Measurements from ENCODE around the gene SUSD4. TPM values are rescaled to one million over a fixed set of nuclear protein-coding genes. Genes with fewer than 3 reads are reported as not detected.

The SUSD4 gene
- total and polyA plus RNA-seq, 10 of the 15 experiments (the other 5 are each of a cell fraction or from before 2014, with no cell fraction given) = 0.13 to 1.1 (median 0.26) TPM; not detected in 3

GRCh38 chr1:223233019-223233409, 131.0 kb downstream of the SUSD4 start:
- intact Hi-C loops (cut with micrococcal nuclease; ENCODE audit: unreplicated experiment) (loop anchor here (1.0 kb wide), 1 partner anchor 43 kb away; no protein-coding TSS in a partner anchor), in situ Hi-C loops (cut with MboI) (no loop called here)
- no peak overlapping the region for H3K9ac ChIP-seq (ENCODE audit: control insufficient read depth, insufficient read depth, low read length)
- DNase-seq (ENCODE audit: low read depth, low spot score) (no peak), ATAC-seq (peak; percentile 63), FAIRE-seq (no peak)
- no peaks in the 10 kb centered on the region; a peak in 1 of 4 replicates for H3K27me3 ChIP-seq (replicated peaks in 1 of 2; ENCODE audit: control insufficient read depth in 2 of 2, insufficient read depth in 2 of 2, low read length in 1 of 2)
- CTCF ChIA-PET = interaction anchor here (0.7 to 6.2 kb wide), 9 partner anchors 13 to 103 kb away, joined by 3 to 43 read pairs (median 3); no protein-coding TSS in a partner anchor
- H3K4me2 ChIP-seq (ENCODE audit: control insufficient read depth, insufficient read depth) = no peak overlapping the region
- RAD21 ChIA-PET (ENCODE audit: unreplicated experiment) = interaction anchor here (0.8 to 3.2 kb wide), 14 partner anchors 11 to 323 kb away, joined by 3 to 25 read pairs (median 4); partner anchors contain the start of gene TLR5
- no peak overlapping the region for H2AFZ ChIP-seq (ENCODE audit: control insufficient read depth, low read depth, low read length)
- POLR2A ChIA-PET = interaction anchor here (1.1 kb wide), 1 partner anchor 8 kb away, joined by 4 read pairs; no protein-coding TSS in a partner anchor
- SMC1A ChIA-PET (ENCODE audit: uncharacterized antibody, unreplicated experiment) = interaction anchor here (1.0 to 2.4 kb wide), 9 partner anchors 12 to 100 kb away, joined by 3 to 11 read pairs (median 4); no protein-coding TSS in a partner anchor
- no peaks in the 10 kb centered on the region for H3K9me3 ChIP-seq (replicated peaks; ENCODE audit: control insufficient read depth, insufficient read depth, low read length)
- H4K20me1 ChIP-seq (ENCODE audit: control insufficient read depth, insufficient read depth) = no peaks in the 10 kb centered on the region
- 8% methylated on average over 3 of the region's 3 CpGs for WGBS (ENCODE audit: insufficient coverage, insufficient replicate concordance, low lambda C conversion rate, missing lambda C conversion rate)
- H3K79me2 ChIP-seq (ENCODE audit: control insufficient read depth, insufficient read depth, low read length) = no peaks in the 10 kb centered on the region
- no peak overlapping the region for H3K27ac ChIP-seq (ENCODE audit: control insufficient read depth, insufficient read depth)
- TF ChIP-seq GATAD2B (conservative IDR thresholded peaks at IDR 0.05; ENCODE audit: low read depth) = 0 out of 2 replicates have a peak, but pooled peaks have one; percentile 4
- TF ChIP-seq CHD2 (IDR thresholded peaks at IDR 0.05; ENCODE audit: borderline replicate concordance, low read depth, low read length) = 0 out of 2 replicates have a peak, but pooled peaks have one; percentile 16
- no peak for TF ChIP-seq MLLT1 (IDR thresholded peaks at IDR 0.05)
- TF ChIP-seq SMARCA5 (IDR thresholded peaks at IDR 0.05) = no peak
- peak in 1 of 2 experiments; percentile 33; a peak in 1 of 4 replicates for TF ChIP-seq IKZF2 (IDR thresholded peaks at IDR 0.05)
- TF ChIP-seq MTA2 (IDR thresholded peaks at IDR 0.05; ENCODE audit: low read depth) = peak; percentile 70; the same call in 1 of the 2 replicates
- H3K4me3 ChIP-seq = no peak overlapping the region
- H3K36me3 ChIP-seq (ENCODE audit: control insufficient read depth in 2 of 2, insufficient read depth in 2 of 2, low read length in 1 of 2) = no peaks in the 10 kb centered on the region
- no peaks in the 10 kb centered on the region for H3K4me1 ChIP-seq (ENCODE audit: control insufficient read depth, insufficient read depth, low read length)
- BruUV-seq (replicated peaks) = no TSS peak

All from GM12878 (cell line).